Neural progenitor cell (in vitro differentiated cells): ENCODE data around the gene MARCHF6. TPM values are rescaled to one million over a fixed set of nuclear protein-coding genes. Genes with fewer than 3 reads are reported as not detected.
"Not testable (repeated sequence)": the region's sequence is repeated elsewhere in the genome, so short reads cannot be mapped to it uniquely, and the experiment has no call there.

Experiments
- DNase-seq: peaks from one replicate; pipeline ENCODE4 v3.0.0-alpha.2; 2016; ENCODE audit warnings: low spot score
- H2AFZ ChIP-seq: fragments of 200-600 bp; sonication (generic); replicated peaks from 2 replicates; pipeline ENCODE4 v1.6.1; 2016; ENCODE audit warnings: antibody characterized with exemption
- H3F3A ChIP-seq: fragments of 200-600 bp; sonication (generic); 2 replicates; pipeline ENCODE4 v1.6.1; 2016; ENCODE audit warnings: antibody characterized with exemption, low read depth
- H3K27ac ChIP-seq: fragments of 200-600 bp; sonication (generic); 2 replicates; pipeline ENCODE4 v1.5.1; 2016; ENCODE audit warnings: mild to moderate bottlenecking
- H3K27me3 ChIP-seq: fragments of 200-600 bp; sonication (generic); 2 replicates; pipeline ENCODE4 v1.6.1; 2016; ENCODE audit warnings: mild to moderate bottlenecking, moderate library complexity
- H3K36me3 ChIP-seq: fragments of 200-600 bp; sonication (generic); 2 replicates; pipeline ENCODE4 v1.5.1; 2016
- H3K4me1 ChIP-seq: fragments of 200-600 bp; sonication (generic); 2 replicates; pipeline ENCODE4 v1.6.1; 2016; ENCODE audit warnings: mixed run types
- H3K4me2 ChIP-seq: fragments of 200-600 bp; sonication (generic); 2 replicates; pipeline ENCODE4 v1.6.1; 2016
- H3K4me3 ChIP-seq: fragments of 200-600 bp; sonication (generic); 2 replicates; pipeline ENCODE4 v1.5.1; 2016
- H3K79me2 ChIP-seq: fragments of 200-600 bp; sonication (generic); 2 replicates; pipeline ENCODE4 v1.6.1; 2016; ENCODE audit warnings: low read depth
- H3K9ac ChIP-seq: fragments of 200-600 bp; sonication (generic); 2 replicates; pipeline ENCODE4 v1.6.1; 2016
- H3K9me3 ChIP-seq: fragments of 200-600 bp; sonication (generic); 2 replicates; pipeline ENCODE4 v1.5.1; 2016; ENCODE audit warnings: low read depth
- H4K20me1 ChIP-seq: fragments of 200-600 bp; sonication (generic); 2 replicates; pipeline ENCODE4 v1.6.1; 2016; ENCODE audit warnings: low read depth
- H3K27ac Mint-ChIP-seq: 3 replicates; pipeline ENCODE4 v1.8.0; 2021; ENCODE audit warnings: mixed read lengths
- H3K27me3 Mint-ChIP-seq: 2 replicates; pipeline ENCODE4 v1.8.0; 2022; ENCODE audit warnings: low read depth, mild to moderate bottlenecking, inconsistent platforms, moderate library complexity, mixed read lengths; ENCODE audit not compliant: insufficient read depth
- H3K36me3 Mint-ChIP-seq: 3 replicates; pipeline ENCODE4 v1.8.0; 2021; ENCODE audit warnings: mixed read lengths
- H3K4me1 Mint-ChIP-seq: 3 replicates; pipeline ENCODE4 v1.8.0; 2021; ENCODE audit warnings: mixed read lengths
- H3K4me3 Mint-ChIP-seq: 3 replicates; pipeline ENCODE4 v1.8.0; 2021; ENCODE audit warnings: mild to moderate bottlenecking, moderate library complexity, mixed read lengths
- H3K9me3 Mint-ChIP-seq: 3 replicates; pipeline ENCODE4 v1.8.0; 2020; ENCODE audit warnings: mixed read lengths
- EZH2 ChIP-seq: fragments of 200-600 bp; sonication (generic); IDR thresholded peaks from 2 replicates; pipeline ENCODE4 v1.6.1; 2017; ENCODE audit warnings: antibody characterized with exemption, mild to moderate bottlenecking, moderate library complexity
- EZH2phosphoT487 ChIP-seq: fragments of 200-600 bp; sonication (generic); IDR thresholded peaks from 2 replicates; pipeline ENCODE4 v1.6.1; 2017; ENCODE audit warnings: antibody characterized with exemption
- total RNA-seq: library from RNA; depleted of rRNA; stranded (reverse); fragments of >200 nt; gene quantifications from 2 replicates; pipeline ENCODE4 v1.2.3, GENCODE V29; 2015; ENCODE audit warnings: low replicate concordance
- TF ChIP-seq, protein P1 (sequence below): fragments of 200-600 bp; sonication (generic); IDR thresholded peaks from 2 replicates; pipeline ENCODE4 v1.5.1; 2017; ENCODE audit warnings: antibody characterized with exemption, mild to moderate bottlenecking

Gene MARCHF6
- total RNA-seq, 1 donor from 2014 or later: 151 TPM

DNA sequence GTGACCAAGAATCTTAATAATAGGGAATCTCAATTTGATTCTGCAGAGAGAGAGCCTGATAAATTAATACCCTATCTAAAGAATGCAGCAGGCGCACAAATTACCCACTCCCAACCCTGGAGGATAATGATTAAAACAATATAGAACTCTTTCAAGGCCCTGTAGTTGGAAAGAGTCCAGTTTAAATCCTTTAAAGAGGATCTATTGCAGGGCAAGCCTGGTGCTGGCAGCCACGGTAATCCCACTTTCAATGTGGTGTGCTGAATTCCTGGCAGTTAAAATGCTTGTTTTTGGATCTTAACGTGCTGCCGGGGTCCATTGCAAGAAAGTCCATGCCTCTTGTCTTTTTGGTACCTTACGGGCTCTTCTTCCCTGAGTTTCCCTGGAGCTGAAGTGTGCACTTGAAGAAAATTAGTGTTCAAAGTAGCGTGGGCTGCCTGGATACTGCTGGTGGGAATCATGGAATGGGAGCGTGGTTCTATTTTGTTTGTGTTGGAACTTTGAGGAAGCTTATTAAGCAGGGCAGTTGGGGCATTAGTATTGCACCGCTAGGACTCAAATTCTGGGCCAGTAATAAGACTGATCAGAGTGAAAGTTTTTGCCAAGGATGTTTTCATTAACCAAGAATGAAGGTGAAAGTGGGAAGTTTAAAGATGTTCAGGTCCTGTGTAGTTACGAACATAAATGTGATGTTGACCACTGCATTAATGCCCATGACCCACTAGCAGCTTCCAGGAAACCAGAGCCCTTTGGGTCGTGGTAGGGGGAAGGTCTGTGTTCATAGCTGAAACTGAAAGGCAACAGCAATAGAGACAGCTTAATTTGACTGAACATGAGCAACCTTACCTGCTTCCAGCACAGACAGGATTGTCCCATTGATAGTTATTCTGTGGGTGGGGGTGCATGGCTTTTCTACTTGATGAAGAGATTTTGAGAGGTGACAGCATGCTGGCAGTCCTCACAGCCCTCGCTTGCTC, 20.8 kb downstream of the MARCHF6 start:
- H3K4me1 ChIP-seq: peaks cover 30% of the 10 kb centered on the region
- H3K27me3 ChIP-seq: no peaks in the 10 kb centered on the region
- peaks cover 13% of the 10 kb centered on the region for H3F3A ChIP-seq
- H3K4me1 Mint-ChIP-seq: no peaks in the 10 kb centered on the region
- no peaks in the 10 kb centered on the region for H3K27me3 Mint-ChIP-seq
- peaks cover 100% of the 10 kb centered on the region for H3K79me2 ChIP-seq
- H3K36me3 Mint-ChIP-seq: peaks cover 69% of the 10 kb centered on the region
- TF ChIP-seq EZH2 (no peak), EZH2phosphoT487 (no peak)
- TF ChIP-seq, protein P1, sequence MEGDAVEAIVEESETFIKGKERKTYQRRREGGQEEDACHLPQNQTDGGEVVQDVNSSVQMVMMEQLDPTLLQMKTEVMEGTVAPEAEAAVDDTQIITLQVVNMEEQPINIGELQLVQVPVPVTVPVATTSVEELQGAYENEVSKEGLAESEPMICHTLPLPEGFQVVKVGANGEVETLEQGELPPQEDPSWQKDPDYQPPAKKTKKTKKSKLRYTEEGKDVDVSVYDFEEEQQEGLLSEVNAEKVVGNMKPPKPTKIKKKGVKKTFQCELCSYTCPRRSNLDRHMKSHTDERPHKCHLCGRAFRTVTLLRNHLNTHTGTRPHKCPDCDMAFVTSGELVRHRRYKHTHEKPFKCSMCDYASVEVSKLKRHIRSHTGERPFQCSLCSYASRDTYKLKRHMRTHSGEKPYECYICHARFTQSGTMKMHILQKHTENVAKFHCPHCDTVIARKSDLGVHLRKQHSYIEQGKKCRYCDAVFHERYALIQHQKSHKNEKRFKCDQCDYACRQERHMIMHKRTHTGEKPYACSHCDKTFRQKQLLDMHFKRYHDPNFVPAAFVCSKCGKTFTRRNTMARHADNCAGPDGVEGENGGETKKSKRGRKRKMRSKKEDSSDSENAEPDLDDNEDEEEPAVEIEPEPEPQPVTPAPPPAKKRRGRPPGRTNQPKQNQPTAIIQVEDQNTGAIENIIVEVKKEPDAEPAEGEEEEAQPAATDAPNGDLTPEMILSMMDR: no peak
- H3K27ac ChIP-seq: no peak overlapping the region
- H3K9me3 Mint-ChIP-seq: peaks cover 54% of the 10 kb centered on the region
- no peak overlapping the region for H3K4me3 Mint-ChIP-seq
- peaks cover 60% of the 10 kb centered on the region for H4K20me1 ChIP-seq
- H3K9me3 ChIP-seq: no peaks in the 10 kb centered on the region
- no peak overlapping the region for H3K27ac Mint-ChIP-seq
- DNase-seq: no peak
- no peak overlapping the region for H3K4me2 ChIP-seq
- H3K4me3 ChIP-seq: no peak overlapping the region
- H2AFZ ChIP-seq: no peak overlapping the region
- no peak overlapping the region for H3K9ac ChIP-seq
- peaks cover 8% of the 10 kb centered on the region for H3K36me3 ChIP-seq

DNA sequence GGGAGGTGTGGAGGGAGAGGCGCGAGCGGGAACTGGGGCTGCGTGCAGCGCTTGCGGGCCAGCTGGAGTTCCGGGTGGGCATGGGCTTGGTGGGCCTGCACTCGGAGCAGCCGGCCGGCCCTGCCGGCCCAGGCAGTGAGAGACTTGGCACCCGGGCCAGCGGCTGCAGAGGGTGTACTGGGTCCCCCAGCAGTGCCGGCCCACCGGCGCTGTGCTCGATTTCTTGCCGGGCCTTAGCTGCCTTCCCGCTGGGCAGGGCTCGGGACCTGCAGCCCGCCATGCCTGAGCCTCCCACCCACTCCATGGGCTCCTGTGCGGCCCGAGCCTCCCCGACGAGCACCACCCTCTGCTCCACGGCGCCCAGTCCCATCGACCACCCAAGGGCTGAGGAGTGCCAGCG, 21.7 kb downstream of the MARCHF6 start:
- not testable (repeated sequence) for H3K4me3 ChIP-seq, H3K27ac ChIP-seq, DNase-seq, H3K4me2 ChIP-seq, H2AFZ ChIP-seq, H3K27me3 Mint-ChIP-seq, H3K27ac Mint-ChIP-seq, H3K27me3 ChIP-seq, H3K4me3 Mint-ChIP-seq, H3K9me3 ChIP-seq, H3K9ac ChIP-seq, H3K36me3 ChIP-seq, H3K4me1 Mint-ChIP-seq
- peaks cover 66% of the 10 kb centered on the region for H3K36me3 Mint-ChIP-seq
- peaks cover 50% of the 10 kb centered on the region for H3K9me3 Mint-ChIP-seq
- Histone ChIP-seq H3K79me2 (peaks cover 99% of the 10 kb centered on the region), H3K4me1 (peaks cover 30% of the 10 kb centered on the region), H3F3A (peaks cover 13% of the 10 kb centered on the region), H4K20me1 (peaks cover 53% of the 10 kb centered on the region)

DNA sequence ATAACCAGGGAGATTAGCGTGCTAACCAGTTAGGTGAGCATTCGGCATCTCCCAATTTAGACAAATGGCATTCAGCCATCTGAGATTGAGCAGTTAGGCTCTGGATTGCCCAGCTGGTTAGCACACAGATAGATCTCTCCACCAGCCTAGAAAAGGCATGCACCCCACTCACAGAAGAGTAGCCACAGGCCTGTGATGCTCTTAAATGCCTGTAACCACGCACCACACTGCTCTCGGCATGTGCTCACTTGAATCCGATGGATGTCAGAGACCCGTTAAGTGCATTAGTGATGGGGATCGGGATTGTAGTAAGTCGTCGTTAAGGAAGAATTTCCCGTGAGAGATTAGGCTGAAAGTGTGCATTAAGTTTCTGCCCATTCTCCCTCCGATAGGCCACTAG, 23.0 kb downstream of the MARCHF6 start:
- Histone ChIP-seq H3K27ac (no peak overlapping the region), H4K20me1 (peaks cover 39% of the 10 kb centered on the region), H3F3A (peaks cover 2% of the 10 kb centered on the region), H3K36me3 (peaks cover 8% of the 10 kb centered on the region), H3K27me3 (no peaks in the 10 kb centered on the region), H3K9ac (no peak overlapping the region), H3K79me2 (peaks cover 99% of the 10 kb centered on the region), H3K9me3 (no peaks in the 10 kb centered on the region), H2AFZ (no peak overlapping the region), H3K4me1 (peaks cover 28% of the 10 kb centered on the region), H3K4me3 (no peak overlapping the region), H3K4me2 (no peak overlapping the region)
- Mint-ChIP-seq H3K27ac (peak overlapping the region; percentile 11), H3K9me3 (peaks cover 39% of the 10 kb centered on the region), H3K4me3 (no peak overlapping the region), H3K27me3 (no peaks in the 10 kb centered on the region), H3K36me3 (peaks cover 66% of the 10 kb centered on the region), H3K4me1 (no peaks in the 10 kb centered on the region)
- DNase-seq: no peak
- TF ChIP-seq, protein P1: no peak
- no peak for TF ChIP-seq EZH2phosphoT487
- no peak for TF ChIP-seq EZH2

DNA sequence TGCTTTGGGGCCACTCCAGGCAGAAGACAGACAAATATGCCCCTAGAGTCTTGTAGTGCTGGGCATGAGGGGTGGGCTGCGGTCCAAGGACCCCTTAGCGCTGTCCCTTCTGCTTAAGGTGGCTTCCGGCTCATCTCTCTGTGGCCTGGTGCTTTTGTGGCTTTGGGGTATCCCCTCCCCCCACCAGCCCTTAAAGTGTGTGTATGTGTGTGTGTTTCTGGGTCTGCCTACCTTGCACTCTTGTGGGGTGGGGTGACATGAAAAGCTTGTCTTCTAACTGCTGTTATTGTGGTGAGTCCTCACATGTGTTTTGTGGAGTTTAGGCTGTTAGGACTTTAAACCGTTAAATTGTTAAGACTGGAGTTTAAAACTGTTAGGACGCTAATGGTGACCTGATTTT, 23.6 kb downstream of the MARCHF6 start:
- no peak overlapping the region for H3K9ac ChIP-seq
- H3K27me3 Mint-ChIP-seq: no peaks in the 10 kb centered on the region
- H3K4me3 Mint-ChIP-seq: peak overlapping the region; percentile 22
- no peaks in the 10 kb centered on the region for H3F3A ChIP-seq
- H3K27ac ChIP-seq: no peak overlapping the region
- peaks cover 34% of the 10 kb centered on the region for H4K20me1 ChIP-seq
- H3K27me3 ChIP-seq: no peaks in the 10 kb centered on the region
- peaks cover 71% of the 10 kb centered on the region for H3K36me3 Mint-ChIP-seq
- H3K4me2 ChIP-seq: no peak overlapping the region
- DNase-seq: no peak
- peak overlapping the region; percentile 54 for H3K27ac Mint-ChIP-seq
- TF ChIP-seq EZH2phosphoT487 (no peak), EZH2 (no peak)
- TF ChIP-seq, protein P1: no peak
- H3K9me3 ChIP-seq: no peaks in the 10 kb centered on the region
- H2AFZ ChIP-seq: no peak overlapping the region
- peaks cover 99% of the 10 kb centered on the region for H3K79me2 ChIP-seq
- H3K4me1 Mint-ChIP-seq: no peaks in the 10 kb centered on the region
- H3K9me3 Mint-ChIP-seq: peaks cover 37% of the 10 kb centered on the region
- peaks cover 8% of the 10 kb centered on the region for H3K36me3 ChIP-seq
- H3K4me3 ChIP-seq: no peak overlapping the region
- H3K4me1 ChIP-seq: peaks cover 23% of the 10 kb centered on the region
